WERI-Rb-1 (cell line): ENCODE data around the gene SRRM3.
A peak's percentile ranks its signal among the peaks of the same experiment; 100 is the strongest.

ENCODE experiments used
- DNase-seq: peaks from one replicate; pipeline ENCODE4 v3.0.0-alpha.2; 2020
- H3K27ac ChIP-seq: fragments of 250-450 bp; sonication (Bioruptor Pico); 2 replicates; pipeline ENCODE4 v1.5.1; 2020; ENCODE audit warnings: mild to moderate bottlenecking, moderate library complexity
- H3K27me3 ChIP-seq: fragments of 250-450 bp; sonication (Bioruptor Pico); 2 replicates; pipeline ENCODE4 v1.5.1; 2021; ENCODE audit warnings: mild to moderate bottlenecking, low read depth, moderate library complexity; ENCODE audit not compliant: insufficient read depth, severe bottlenecking
- H3K36me3 ChIP-seq: fragments of 250-450 bp; sonication (Bioruptor Pico); 2 replicates; pipeline ENCODE4 v1.5.1; 2020; ENCODE audit warnings: mild to moderate bottlenecking, moderate library complexity
- H3K4me3 ChIP-seq: 2 replicates; pipeline ENCODE4 v1.5.1; 2011; ENCODE audit warnings: low read depth, mild to moderate bottlenecking, control low read depth, low read length
- H3K9me3 ChIP-seq: fragments of 250-450 bp; sonication (Bioruptor Pico); 2 replicates; pipeline ENCODE4 v1.5.1; 2021; ENCODE audit warnings: mild to moderate bottlenecking, moderate library complexity; ENCODE audit not compliant: severe bottlenecking
- CTCF ChIP-seq: IDR thresholded peaks from 2 replicates; pipeline ENCODE4 v1.5.1; 2011; ENCODE audit warnings: low read depth, mild to moderate bottlenecking, control low read depth, inconsistent platforms, low read length

The SRRM3 gene

DNA sequence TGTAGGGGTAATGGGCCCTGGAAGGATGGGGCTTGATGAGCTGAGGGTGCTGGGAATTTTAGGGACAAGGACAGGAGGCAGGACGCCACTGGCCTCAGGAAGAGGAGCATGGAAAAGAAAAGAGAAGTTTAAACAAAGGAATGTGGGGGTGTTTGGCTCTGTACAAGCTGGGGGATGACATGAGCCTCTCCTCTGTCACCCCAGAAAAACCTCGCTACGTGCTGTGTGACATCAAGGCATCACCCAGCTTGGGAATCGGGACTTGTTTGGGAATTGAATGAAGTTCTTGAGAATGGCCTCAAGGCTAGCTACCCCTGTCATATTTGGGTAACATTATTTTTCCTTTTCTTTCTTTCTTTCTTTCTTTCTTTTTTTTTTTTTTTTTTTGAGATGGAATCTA, 53.1 kb downstream of the SRRM3 start:
- H3K27me3 ChIP-seq: no peaks in the 10 kb centered on the region
- no peak overlapping the region for H3K4me3 ChIP-seq
- no peak for DNase-seq
- no peak for TF ChIP-seq CTCF
- no peaks in the 10 kb centered on the region for H3K9me3 ChIP-seq
- peaks cover 23% of the 10 kb centered on the region for H3K36me3 ChIP-seq
- H3K27ac ChIP-seq: no peak overlapping the region

GRCh38 chr7:76257973-76258372, 56.3 kb downstream of the SRRM3 start:
- peak; percentile 36; the same call in 1 of the 2 replicates for TF ChIP-seq CTCF
- H3K36me3 ChIP-seq: peaks cover 20% of the 10 kb centered on the region
- no peak overlapping the region for H3K4me3 ChIP-seq
- no peak overlapping the region for H3K27ac ChIP-seq
- H3K9me3 ChIP-seq: no peaks in the 10 kb centered on the region
- DNase-seq: peak; percentile 66
- no peaks in the 10 kb centered on the region for H3K27me3 ChIP-seq

DNA sequence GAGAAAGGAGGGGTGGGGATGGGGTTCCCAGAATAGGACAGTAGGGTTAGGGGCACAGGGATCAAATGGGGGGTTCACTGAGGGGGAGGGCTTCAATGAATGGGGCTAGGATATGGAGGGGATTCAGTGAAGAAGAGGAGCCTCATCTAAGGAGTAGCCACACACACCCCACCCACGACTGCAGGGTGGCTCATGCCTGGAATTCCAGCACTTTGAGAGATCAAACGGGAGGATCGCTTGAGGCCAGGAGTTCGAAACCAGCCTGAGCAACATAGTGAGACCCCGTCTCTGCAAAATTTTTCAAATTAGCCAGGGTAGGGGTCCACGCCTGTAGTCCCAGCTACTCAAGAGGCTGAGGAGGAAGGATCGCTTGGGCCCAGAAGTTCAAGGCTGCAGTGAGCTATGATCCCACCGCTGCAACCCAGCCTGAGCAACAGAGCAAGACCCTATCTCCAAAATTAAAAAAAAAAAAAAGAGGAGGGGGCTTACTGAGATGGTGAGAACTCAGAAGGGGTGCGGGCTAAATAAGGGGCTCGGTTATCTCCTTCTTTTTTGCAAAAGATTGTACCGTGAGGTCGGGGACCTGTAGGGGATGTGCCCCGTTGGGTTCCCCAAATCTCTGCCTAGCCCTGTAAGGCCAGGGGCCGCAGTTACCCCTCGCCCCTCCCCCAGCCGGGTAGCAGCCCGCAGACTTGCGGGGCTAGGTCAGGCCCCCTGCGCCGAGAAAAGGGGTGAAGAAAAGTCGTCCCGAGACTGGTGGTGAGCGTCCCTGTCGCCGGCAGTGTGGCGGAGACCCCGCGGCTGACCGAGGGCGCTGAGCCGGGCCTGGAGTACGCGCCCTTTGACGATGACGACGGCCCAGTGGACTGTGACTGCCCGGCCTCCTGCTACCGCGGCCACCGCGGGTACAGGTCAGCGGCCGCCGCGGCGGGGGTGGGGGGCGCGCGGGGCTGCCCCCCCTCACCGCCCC, 57.7 kb downstream of the SRRM3 start:
- Histone ChIP-seq H3K4me3 (no peak overlapping the region), H3K36me3 (peaks cover 20% of the 10 kb centered on the region), H3K9me3 (no peaks in the 10 kb centered on the region), H3K27ac (no peak overlapping the region), H3K27me3 (no peaks in the 10 kb centered on the region)
- no peak for DNase-seq
- no peak for TF ChIP-seq CTCF

GRCh38 chr7:76260171-76260703, 58.5 kb downstream of the SRRM3 start:
- Histone ChIP-seq H3K27me3 (no peaks in the 10 kb centered on the region), H3K27ac (no peak overlapping the region), H3K4me3 (no peak overlapping the region), H3K36me3 (peaks cover 20% of the 10 kb centered on the region), H3K9me3 (no peaks in the 10 kb centered on the region)
- peak; percentile 61 for DNase-seq
- no peak for TF ChIP-seq CTCF

GRCh38 chr7:76261329-76261728, 59.6 kb downstream of the SRRM3 start:
- Histone ChIP-seq H3K27ac (no peak overlapping the region), H3K9me3 (no peaks in the 10 kb centered on the region), H3K4me3 (no peak overlapping the region), H3K36me3 (peaks cover 18% of the 10 kb centered on the region), H3K27me3 (no peaks in the 10 kb centered on the region)
- no peak for DNase-seq
- TF ChIP-seq CTCF: no peak
